Measurements from ENCODE around the gene PRR7. TPM values are rescaled to one million over a fixed set of nuclear protein-coding genes. Genes with fewer than 3 reads are reported as not detected.

Gene PRR7
- total and polyA plus RNA-seq, 2 of the 13 experiments (the other 11 are each of a cell fraction or from before 2014, with no cell fraction given): 4.8 to 5.0 TPM

GRCh38 chr5:177403102-177403791 lies 43.4 kb upstream of the PRR7 start:
- 85% methylated on average over 45 of the region's 61 CpGs for WGBS (ENCODE audit: low lambda C conversion rate)
- Histone ChIP-seq H4K20me1 (ENCODE audit: insufficient read depth, low read length) (no peaks in the 10 kb centered on the region), H2AFZ (ENCODE audit: low read length) (no peak overlapping the region), H3K9me3 (ENCODE audit: low read length) (no peaks in the 10 kb centered on the region), H3K79me2 (ENCODE audit: insufficient read depth, low read length) (no peaks in the 10 kb centered on the region), H3K27ac (ENCODE audit: extremely low read length, insufficient read depth, low read length) (no peak overlapping the region), H3K4me2 (ENCODE audit: low read depth, low read length) (peak overlapping the region; percentile 71), H3K4me3 (replicated peaks in 1 of 3; ENCODE audit: insufficient read depth in 1 of 3, low read depth in 2 of 3, low read length in 3 of 3) (peak overlapping the region; percentile 30 to 70 (median 59); a peak in 3 of 6 replicates), H3K36me3 (replicated peaks in 1 of 2; ENCODE audit: control insufficient read depth in 1 of 2, insufficient read depth in 2 of 2, low read length in 2 of 2) (no peaks in the 10 kb centered on the region), H3K4me1 (ENCODE audit: insufficient read depth, low read length) (peaks cover 12% of the 10 kb centered on the region), H3K9ac (ENCODE audit: insufficient read depth, low read depth, low read length) (no peak overlapping the region), H3K27me3 (ENCODE audit: control insufficient read depth in 1 of 2, insufficient read depth in 2 of 2, low read length in 2 of 2) (peaks cover 2 to 4% of the 10 kb centered on the region in 2 experiments; a peak in 2 of 5 replicates)
- no peak for DNase-seq (ENCODE audit: low spot score)
- POLR2A ChIA-PET: interaction anchor here (0.5 to 3.3 kb wide), 6 partner anchors 24 to 59 kb away, joined by 3 to 19 read pairs (median 8); partner anchors contain the start of genes GRK6 and PRR7
- CTCF ChIA-PET (ENCODE audit: low intra/inter-chr PET ratio, low total read pairs): interaction anchor here (1.3 to 2.3 kb wide), 2 partner anchors 23 to 53 kb away, joined by 3 to 35 read pairs; partner anchors contain the start of gene GRK6
- intact Hi-C loops (cut with micrococcal nuclease; ENCODE audit: unreplicated experiment): no loop called here
- no peak for FAIRE-seq
- no TSS peak for BruUV-seq (replicated peaks)
- ATAC-seq: no peak; the same call in 2 of the 3 replicates
- in situ Hi-C loops (cut with HindIII; ENCODE audit: extremely low pct_ligation_motif_present, low pct_unique_long_range_greater_than_20kb): no loop called here
- TF ChIP-seq SIN3A (IDR thresholded peaks at IDR 0.05; ENCODE audit: borderline replicate concordance, low read depth, low read length): no peak
- no peak for TF ChIP-seq ZNF260 (CRISPR knock-in tag; IDR thresholded peaks at IDR 0.05; ENCODE audit: borderline replicate concordance, low read depth)
- TF ChIP-seq NRL (CRISPR knock-in tag; IDR thresholded peaks at IDR 0.05; ENCODE audit: borderline replicate concordance): 0 out of 2 replicates have a peak, but pooled peaks have one; percentile 30
- TF ChIP-seq BRD4 (CRISPR knock-in tag; IDR thresholded peaks at IDR 0.05): no peak
- TF ChIP-seq ZNF670 (CRISPR knock-in tag; IDR thresholded peaks at IDR 0.05; ENCODE audit: borderline replicate concordance): no peak
- 0 out of 2 replicates have a peak, but pooled peaks have one; percentile 41 for TF ChIP-seq ZNF672 (CRISPR knock-in tag; IDR thresholded peaks at IDR 0.05)
- TF ChIP-seq ZC3H13 (CRISPR knock-in tag; IDR thresholded peaks at IDR 0.05): 0 out of 2 replicates have a peak, but pooled peaks have one; percentile 21
- no peak for TF ChIP-seq SPEN (CRISPR knock-in tag; IDR thresholded peaks at IDR 0.05; ENCODE audit: low read depth)
- no peak for TF ChIP-seq ZSCAN31 (CRISPR knock-in tag; IDR thresholded peaks at IDR 0.05; ENCODE audit: low read depth)
- no peak for TF ChIP-seq ZNF230 (CRISPR knock-in tag; IDR thresholded peaks at IDR 0.05)
- no peak for TF ChIP-seq DRAP1 (CRISPR knock-in tag; IDR thresholded peaks at IDR 0.05)
- TF ChIP-seq BORCS8-MEF2B (CRISPR knock-in tag; IDR thresholded peaks at IDR 0.05): no peak
- no peak for TF ChIP-seq ZFP37 (CRISPR knock-in tag; IDR thresholded peaks at IDR 0.05; ENCODE audit: borderline replicate concordance)
- TF ChIP-seq PCBP1 (IDR thresholded peaks at IDR 0.05; ENCODE audit: borderline replicate concordance, low read depth, low read length): peak; percentile 22; the same call in 1 of the 2 replicates
- no peak for TF ChIP-seq MIER2 (CRISPR knock-in tag; IDR thresholded peaks at IDR 0.05)
- TF ChIP-seq SNAI1 (CRISPR knock-in tag; IDR thresholded peaks at IDR 0.05; ENCODE audit: borderline replicate concordance): no peak
- TF ChIP-seq RAD51 (IDR thresholded peaks at IDR 0.05; ENCODE audit: borderline replicate concordance): no peak
- TF ChIP-seq ZNF780A (CRISPR knock-in tag; IDR thresholded peaks at IDR 0.05): 0 out of 2 replicates have a peak, but pooled peaks have one; percentile 40
- no peak for TF ChIP-seq GZF1 (CRISPR knock-in tag; IDR thresholded peaks at IDR 0.05)
- TF ChIP-seq PHF5A (CRISPR knock-in tag; IDR thresholded peaks at IDR 0.05; ENCODE audit: low read depth, unreplicated experiment): no peak
- 0 out of 2 replicates have a peak, but pooled peaks have one; percentile 40 for TF ChIP-seq ZBTB33 (CRISPR knock-in tag; IDR thresholded peaks at IDR 0.05)
- TF ChIP-seq IRF9 (CRISPR knock-in tag; IDR thresholded peaks at IDR 0.05; ENCODE audit: borderline replicate concordance): no peak

All from HepG2 (cell line).